NOMO-1 (cell line): Measurements from ENCODE around the gene DCXR.

Experiments
- DNase-seq, 2 experiments: peaks; one replicate each; lab custom pipeline; 2025; ENCODE audit not compliant: unreplicated experiment in 2 of 2; lab: John Stamatoyannopoulos, UW

Gene DCXR

GRCh38 chr17:82073446-82073845 lies 35.9 kb upstream of the DCXR start:
- DNase-seq: no peak

DNA sequence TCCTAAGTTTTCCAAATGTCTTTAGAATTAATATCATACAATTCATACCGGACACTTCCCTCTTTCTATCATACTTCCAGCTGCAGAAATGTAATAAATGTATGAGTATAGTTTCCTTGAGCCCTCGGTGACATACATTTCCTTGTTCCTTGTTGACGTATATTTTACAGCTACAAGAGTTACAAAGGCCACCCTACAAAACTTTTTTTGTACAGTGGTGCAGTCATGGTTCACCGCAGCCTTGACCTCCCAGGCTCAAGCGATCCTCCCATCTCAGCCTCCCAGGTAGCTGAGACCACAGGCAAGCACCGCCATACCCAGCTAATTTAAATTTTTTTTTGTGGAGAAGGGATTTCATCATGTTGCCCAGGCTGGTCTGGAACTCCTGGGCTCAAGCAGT lies 35.3 kb upstream of the DCXR start:
- DNase-seq: no peak

DNA sequence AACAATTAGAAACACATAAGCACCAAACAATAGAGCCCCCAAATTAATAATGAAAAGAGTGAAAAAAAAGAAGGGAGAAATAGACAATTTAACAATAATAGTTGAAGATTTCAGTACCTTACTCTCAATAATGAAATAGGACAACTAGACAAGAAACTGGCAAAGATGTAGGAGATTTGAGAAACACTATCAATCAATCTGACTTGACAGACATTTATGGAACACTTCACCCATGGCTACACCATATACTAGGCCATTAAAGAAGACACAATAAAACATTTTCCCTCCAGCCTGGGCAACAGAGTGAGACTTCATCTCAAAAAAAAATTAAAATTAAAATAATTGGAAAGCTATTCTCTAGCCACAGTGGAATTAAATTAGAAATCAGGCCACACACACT lies 33.1 kb upstream of the DCXR start:
- DNase-seq: no peak

DNA sequence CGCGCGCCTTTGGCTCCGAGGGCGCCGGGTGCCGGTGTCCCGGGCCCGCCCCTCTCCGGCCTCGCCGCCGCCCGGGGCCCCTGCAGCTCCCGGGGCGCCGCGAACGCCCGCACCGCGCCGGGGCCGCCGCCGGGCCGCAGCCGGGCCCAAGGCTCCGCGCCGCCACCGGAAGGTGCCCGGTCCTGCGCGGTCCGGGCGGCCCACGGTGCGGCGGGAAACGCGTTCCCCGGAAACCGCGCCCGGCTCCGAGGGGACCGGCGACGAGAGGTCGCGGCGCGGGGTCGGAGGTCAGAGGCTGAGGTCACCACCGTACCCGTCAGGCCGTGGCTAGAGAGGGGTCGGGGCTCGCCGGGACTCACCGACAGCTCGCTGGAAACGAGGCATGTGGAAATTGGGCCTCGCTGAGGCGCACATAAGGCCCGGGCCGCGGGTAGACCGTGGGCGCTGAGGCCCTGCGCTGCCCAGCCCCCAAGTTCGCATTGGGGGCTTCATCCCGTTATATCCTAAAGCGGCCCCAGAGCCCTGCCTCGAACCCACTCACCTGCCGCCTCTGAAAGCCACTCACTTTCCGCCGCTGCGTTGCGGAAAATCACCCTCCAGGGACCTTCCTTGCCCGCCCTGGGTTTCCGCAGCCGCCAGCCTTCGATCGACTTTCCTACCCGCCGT lies 28.3 kb upstream of the DCXR start, which contains the start of gene DUS1L:
TSS of gene DUS1L (minus strand) at position 167 of the 666 bp plus-strand sequence. CDS start 745 bp downstream, outside the sequence.
- peak; percentile 22 to 42 for DNase-seq

GRCh38 chr17:82065193-82065637 lies 27.7 kb upstream of the DCXR start:
- no peak for DNase-seq

DNA sequence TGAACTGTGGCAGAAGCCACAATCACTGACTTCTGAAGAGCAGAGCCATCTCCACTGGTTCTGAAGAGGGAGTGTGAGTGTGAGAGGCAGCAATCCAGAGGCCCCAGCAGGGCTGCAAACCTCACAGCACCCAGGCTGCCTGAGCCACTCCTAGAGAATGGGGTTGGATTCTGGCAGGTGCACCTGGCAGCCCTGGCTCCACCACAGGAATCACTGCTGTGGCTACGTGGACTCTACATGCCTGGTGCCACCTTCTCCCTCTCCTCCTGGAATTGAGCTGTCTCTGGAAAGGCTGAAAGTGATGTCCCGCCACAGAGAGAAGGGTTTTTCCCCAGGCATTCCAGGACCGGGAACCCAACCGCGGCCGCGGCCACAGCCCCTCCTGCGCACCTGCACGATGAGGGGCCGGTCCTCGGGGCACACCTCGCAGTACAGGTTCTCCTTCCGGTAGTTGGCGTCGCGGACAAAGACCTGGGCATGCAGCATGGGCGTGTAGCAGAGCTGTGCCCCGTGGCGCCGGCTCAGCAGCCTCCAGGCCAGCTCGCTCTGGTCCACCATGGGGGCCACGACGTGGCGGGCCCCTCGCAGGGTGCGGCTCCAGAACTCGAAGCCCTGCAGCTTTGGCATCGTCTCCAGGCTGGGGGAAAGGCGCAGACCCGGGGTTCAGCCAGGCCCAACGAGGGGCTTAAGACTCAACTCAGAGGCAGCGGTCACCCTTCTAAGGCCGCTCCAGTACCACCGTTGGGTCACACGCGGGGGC lies 27.1 kb upstream of the DCXR start:
- peak in 1 of 2 experiments; percentile 5 for DNase-seq

- no peak for DNase-seq
These were observed 26.2 kb upstream of the DCXR start for GRCh38 chr17:82063424-82064415.

- no peak for DNase-seq
These were observed 25.5 kb upstream of the DCXR start for GRCh38 chr17:82062984-82063368.

DNA sequence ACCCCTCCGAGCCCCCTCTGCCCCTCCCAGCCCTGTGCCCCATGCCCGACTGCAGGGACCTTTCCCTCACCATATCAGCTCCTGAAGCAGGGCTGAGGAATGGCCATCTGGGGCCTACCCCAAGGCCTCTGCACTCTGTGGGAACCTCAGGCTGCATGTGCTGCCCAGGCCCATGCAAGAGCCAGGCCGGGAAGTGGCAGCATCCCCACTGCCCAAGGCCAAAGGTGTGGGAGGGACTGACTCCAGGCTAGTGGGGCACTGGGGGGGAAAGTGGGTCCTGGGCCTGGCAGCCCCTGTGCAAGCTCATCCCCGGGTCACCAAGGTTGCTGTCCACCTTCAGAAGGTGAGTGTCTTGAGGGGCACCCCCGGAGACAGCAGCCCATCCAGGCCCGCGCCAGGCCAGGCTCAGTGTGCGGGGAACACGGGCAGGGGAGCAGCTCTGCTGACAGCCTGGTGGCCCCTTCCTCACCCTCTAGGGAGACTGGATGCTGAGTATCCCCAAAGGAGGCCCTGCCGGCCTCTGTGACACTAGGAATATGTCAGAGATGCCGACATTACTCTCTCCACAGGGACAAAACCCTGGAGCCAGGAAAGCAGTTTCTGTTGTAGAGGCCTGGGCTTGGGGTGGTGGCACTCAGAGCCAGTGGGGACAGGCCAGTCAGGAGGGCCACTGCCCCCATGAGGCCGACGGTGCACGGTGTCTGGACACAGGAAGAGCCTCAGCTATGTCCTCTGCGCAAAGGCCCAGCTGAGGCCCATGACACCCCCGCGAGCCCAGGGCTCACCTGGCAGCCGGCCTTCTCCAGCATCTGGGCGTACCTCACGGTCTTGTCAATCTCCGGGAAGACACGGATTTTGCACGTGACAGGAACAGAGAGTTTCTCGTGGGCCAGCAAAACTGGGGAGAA lies 24.8 kb upstream of the DCXR start:
- DNase-seq: no peak

DNA sequence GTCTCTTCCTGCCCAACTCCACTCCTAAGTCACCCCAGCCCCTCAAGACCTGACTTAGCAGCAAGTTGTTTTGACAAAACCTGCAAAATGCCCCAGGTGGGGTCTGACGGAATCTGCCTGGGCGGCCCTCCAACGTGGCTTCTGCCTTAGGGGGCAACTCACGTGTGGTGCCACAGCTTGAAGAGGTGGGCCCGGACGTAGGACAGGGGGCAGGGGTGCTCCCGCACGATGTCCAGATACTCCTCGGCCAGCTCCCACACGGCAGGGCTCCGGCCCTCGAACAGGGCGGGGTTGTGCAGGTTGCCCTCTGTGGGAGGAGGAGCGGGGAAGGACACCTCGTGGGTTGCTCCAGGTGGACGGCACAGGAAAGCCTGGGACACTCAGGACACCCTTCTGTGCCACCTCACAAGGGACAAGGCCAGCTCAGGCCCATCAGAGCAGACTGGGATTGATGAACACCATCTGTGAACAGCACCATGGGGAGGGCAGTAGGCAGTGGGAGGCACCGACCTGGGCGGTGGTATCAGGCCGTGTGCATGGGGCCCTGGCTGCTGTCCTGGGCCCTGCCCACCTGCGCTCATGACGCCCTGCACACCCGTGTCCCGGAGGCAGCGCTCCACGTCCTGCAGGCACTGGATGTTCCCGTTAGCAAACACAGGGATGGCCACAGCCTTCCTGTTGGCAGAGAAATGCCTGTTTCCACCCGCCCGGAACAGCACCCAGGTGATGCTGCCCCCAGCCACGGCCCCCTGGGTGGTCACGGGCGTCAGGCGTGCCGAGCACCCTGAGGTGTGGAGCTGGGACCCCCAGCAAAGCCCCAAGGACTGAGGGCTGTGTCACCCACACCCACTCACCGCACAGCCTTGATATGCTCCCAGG lies 23.8 kb upstream of the DCXR start:
- DNase-seq: no peak

DNA sequence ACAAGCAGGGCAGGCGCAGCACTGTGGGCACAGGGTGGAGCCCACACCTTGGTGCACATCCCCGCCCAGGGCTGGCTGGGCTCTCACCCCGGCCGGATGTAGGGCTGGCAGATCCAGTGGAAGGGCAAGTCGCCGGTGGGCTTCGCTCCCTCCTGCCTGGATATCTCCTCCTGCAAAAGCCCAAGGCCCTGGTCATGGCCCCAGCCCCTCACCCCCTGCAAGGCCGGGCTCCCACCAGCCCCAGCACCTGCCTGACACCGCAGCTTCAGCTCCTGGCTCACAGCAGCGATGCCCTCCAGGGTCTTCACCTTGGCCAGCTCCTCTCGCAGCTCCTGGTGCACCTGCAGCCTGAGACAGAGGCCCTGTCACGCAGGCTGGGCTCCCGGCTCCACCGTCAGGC lies 23.1 kb upstream of the DCXR start:
- no peak for DNase-seq

GRCh38 chr17:82060001-82060380 lies 22.5 kb upstream of the DCXR start:
- no peak for DNase-seq

DNA sequence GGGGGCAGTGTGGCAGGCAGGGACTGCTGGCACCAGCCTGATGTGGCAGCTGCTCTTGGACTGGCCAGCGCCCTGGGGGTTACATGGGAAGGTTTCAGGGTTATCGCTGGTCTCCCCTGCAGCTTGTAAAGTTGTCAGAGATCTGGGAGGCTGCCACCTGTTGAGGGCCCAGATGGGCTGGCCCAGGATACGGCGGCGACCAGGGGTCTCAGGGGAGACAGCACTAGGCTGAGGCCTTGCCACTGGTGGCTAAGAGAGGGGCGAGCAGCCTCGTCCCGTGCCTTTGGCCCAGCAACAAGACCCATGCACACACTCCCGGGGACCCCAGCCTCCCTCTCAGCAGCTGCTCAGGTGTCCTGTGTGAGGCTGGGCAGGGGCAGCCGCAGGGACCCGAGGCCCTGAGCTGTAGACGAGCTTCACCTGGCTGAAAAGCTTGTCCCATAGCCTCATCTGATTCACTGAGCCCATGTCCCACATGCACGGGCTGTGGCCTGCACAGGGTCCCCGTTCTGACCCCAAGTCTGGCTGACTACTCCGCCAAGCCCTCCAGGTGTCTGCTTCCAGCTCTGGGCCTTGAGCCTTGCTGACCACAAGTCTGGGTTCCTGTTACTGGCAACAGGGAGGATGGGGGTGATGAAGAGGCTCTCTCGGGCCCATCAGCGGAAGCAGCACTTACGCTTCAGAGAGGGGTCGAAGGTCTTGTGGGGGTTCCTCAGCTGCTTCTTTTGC lies 21.9 kb upstream of the DCXR start:
- no peak for DNase-seq

GRCh38 chr17:82058855-82059249 lies 21.4 kb upstream of the DCXR start:
- no peak for DNase-seq

GRCh38 chr17:82058230-82058854 lies 20.8 kb upstream of the DCXR start:
- DNase-seq: no peak

DNA sequence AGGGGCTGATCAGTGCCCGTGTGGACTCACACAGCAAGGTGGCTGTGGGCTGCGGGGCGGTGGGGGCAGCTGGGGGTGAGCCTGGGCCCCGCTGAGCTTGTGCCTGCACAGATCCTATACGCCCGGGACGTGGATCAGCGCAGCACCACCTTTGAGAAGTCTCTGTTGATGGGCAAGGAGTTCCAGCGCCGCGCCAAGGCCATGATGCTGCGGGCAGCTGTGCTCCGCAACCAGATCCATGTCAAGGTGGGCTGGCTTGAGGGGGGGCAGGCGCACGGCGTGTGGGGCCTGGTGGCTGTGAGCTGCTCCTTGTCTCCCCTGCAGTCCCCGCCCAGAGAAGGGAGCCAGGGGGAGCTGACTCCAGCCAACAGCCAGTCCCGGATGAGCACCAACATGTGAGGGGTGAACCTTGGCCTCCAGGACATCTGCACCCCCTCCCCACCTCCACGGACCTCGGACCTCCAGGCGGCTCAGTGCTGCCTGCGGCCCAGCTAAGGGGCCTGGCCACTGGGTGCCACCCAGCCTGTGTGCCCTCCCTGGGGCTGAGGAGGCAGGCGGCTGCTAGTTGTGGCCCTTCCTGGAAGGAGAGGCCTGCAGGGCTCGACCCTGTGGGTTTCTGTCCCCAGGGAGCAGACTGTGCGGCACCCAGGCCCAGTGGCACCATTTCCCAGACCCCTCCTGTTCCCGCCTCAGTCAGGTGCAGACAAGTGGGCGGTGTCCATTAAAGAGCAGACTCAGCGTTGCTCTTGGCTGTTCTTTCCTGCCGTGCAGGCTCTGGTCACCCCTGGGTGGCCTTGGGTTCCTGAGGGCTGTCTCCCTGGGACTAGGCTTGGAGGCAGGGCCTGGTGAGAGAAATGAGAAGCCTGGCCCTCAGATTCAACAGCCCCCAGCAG lies 19.5 kb upstream of the DCXR start:
- DNase-seq: no peak
